HPDE6-E6E7 (cell line): ENCODE measurements around the gene RRAS.

Experiments
- DNase-seq: peaks from one replicate; pipeline ENCODE4 v3.0.0; 2011; ENCODE audit warnings: missing footprints; ENCODE audit errors: extremely low spot score

Gene RRAS

DNA sequence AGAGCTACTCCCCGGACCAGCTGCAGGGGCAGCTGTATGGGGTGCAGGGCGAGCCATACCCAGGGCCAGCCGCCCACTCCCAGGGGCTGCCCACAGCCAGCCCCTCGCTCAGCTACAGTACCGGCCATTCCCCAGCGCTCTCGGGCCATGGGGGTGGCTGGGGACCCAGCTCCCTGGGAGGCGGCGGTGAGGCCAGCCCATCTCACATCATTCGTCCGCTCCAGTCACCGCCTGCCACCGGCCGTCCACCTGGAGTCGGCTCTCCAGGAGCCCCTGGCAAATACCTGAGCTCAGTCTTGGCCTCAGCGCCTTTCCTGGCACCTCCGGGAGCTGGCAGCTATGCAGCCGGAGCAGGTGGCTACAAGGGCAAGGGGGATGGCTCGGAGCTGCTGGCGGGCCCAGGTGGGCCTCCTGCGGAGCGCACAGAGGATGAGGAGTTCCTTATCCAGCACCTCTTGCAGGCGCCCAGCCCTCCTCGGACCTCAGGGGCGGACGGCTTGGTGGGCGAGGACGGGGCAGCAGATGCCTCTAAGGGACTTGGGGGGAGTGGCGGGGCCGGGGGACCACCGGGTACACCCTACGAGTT lies 44.0 kb downstream of the RRAS start:
- no peak for DNase-seq

GRCh38 chr19:49594993-49595818 lies 44.7 kb downstream of the RRAS start:
- no peak for DNase-seq

DNA sequence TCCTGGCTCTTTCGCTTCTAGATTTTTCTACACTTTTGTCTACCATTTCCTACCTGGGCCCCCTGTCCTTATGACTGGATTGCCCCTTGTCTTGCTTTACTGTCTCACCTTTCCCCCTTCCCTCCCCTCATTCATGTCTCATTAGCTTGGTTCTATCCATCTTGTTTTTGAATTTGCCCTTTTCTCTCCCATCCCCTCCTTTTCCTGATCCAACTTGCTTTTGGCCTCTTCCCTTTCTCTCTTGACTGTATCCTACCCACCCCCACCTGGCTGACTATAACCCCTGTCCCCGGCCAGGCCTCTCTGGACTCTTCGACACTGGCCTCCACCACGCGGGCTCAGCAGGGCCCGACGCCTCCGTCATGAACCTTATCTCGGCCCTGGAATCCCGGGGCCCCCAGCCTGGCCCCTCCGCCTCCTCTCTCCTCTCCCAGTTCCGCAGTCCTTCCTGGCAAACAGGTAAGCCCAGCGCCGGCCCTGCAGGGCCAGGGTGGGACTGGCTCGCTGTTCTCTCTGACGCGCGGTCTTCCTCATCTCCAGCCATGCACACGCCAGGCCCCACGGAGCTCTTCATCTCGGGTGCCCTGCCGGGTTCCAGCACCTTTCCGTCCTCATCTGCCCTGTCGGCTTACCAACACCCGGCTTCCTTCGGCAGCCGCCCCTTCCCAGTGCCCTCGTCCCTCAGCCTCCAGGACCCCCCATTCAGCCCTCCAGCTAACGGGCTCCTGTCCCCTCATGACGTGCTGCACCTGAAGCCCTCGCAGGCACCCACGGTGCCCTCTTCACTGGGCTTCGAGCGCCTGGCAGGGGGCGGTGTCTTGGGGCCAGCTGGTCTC lies 45.6 kb downstream of the RRAS start:
- no peak for DNase-seq

DNA sequence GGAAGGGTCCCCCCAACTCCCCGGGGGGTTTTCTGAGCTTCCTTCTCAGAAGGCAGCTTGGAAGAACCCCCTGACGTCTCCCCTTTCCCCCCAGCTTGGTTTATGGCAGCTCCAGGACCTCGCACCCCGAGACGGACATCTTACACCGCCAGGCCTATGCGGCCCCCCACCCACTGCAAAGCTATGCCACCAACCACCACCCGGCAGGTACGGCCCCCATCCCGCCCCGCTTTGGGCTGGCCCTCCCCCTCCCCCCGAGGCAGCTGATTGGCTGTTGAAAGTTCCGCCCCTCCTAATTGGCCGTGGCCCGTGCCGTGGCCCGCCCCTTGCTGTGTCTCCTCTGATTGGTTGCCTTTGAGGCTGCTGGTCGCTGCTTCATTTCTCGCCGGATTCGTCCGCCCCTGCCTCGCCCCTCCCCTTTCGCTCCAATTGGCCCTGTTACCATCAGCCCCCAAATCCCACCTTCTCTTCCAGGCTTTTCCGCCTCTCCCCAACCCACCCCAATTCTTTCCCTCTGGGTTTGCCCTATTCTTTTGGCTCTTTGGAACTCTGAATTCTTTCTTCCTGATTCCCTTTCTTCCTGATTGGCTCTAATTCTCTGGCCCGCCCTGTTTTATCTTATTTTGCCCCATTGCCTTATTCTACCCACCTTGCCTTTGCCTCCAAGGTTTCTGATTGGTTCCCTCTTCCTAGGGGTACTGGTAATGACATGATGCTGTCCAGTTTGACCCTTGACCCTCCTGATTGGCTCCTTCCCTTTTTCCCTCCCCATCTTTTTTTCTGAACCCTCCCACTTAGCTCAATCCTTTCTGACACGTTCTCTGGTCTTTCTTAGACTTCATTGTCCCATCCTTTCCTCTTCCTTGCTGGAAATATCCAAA lies 46.5 kb downstream of the RRAS start:
- peak; percentile 99 for DNase-seq

GRCh38 chr19:49592486-49593232 lies 47.3 kb downstream of the RRAS start:
- peak; percentile 57 for DNase-seq

GRCh38 chr19:49591731-49592485 lies 48.0 kb downstream of the RRAS start:
- no peak for DNase-seq

- peak; percentile 74 for DNase-seq
Observed at GRCh38 chr19:49590971-49591730, 48.8 kb downstream of the RRAS start, which contains the start of gene PRR12. PRR12 (plus strand) TSS chr19:49591182; CDS start chr19:49591655, 473 bp downstream.

DNA sequence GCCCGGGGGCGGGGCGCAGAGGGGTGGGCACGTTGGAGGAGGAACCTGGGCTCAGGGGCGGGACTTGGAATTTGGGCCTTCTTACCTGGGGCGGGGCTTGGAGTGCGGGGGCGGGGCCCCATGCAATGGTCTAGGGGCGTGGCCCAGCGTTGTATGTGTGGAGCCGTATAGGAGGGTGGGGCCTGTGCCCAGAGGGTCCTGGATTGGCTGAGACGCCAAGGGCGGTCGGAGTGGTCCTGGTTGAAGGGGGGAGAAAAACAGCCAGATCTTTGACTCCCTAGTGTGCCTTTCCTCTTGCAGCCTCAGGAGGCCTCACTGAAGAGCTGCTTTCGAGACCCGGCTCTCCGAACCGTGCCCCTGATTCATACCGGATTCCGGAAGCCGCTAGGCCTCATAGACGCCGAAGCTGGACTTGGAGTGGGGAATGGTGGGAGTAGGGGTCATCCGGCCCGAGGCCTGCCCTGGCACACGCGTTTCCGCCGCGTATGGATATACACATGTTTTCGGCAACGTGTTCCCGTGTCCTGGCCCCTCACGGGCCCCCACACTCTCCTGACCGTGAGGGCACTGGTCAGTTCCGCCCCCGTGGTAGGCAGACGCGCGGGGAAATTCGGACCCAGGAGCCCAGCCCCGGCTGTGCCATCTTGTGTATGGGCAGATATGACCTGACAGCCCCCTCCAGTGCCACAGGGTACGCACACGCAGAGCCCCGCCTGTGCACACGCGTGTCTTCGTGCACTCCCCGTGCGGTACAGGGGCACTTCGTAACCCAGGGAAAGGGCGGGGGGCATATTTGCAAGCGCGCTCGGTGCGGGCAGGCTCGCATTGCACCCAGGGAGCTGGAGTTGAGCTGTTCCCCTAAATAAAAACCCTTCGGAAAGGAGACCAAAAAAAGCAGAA lies 49.6 kb downstream of the RRAS start:
- DNase-seq, result peak; percentile 96

DNA sequence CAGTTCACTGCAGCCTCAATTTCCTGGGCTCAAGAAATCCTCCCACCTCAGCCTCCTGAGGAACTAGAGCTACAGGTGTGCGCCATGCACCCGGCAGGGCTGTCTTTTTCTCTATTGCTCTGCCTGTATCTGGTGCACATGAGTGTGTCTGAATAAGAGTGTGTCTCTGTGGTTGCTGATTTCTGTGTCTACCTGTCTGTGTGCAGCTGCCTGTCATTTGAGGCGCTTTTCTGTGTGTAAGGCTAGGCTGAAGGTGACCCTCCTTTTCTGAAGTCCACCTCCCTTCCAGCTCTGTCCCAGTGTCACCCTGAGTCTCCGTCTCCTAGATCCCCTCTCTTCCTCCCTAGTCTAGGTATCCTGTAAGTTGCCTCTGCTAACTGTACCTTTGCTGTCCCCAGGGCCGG lies 50.4 kb downstream of the RRAS start:
- no peak for DNase-seq

- DNase-seq, result no peak
Observed at GRCh38 chr19:49588365-49589122, 51.4 kb downstream of the RRAS start.

DNA sequence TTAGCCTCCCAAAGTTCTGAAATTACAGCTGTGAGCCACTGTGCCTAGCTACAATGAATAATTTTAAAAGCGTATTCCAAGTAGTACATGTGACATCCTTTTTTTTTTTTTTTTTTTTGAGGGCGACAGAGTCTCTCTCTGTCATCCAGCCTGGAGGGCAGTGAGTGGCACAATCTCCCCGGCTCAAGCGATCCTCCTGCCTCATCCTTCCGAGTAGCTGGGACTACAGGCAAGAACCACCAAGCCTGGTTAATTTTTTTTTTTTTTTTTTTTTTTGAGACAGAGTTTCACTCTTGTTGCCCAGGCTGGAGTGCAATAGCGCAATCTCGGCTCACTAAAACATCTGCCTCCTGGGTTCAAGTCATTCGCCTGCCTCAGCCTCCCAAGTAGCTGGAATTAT lies 52.7 kb downstream of the RRAS start:
- DNase-seq, result no peak
